Stimulated activated CD4-positive, alpha-beta T cell treated with anti-CD3 and anti-CD28 coated beads, Interleukin-12 subunit alpha, Interleukin-12 subunit beta, amount 100 ng/mL, for 24 hours (primary cell): ENCODE results near the gene MRM3.
"Not testable (repeated sequence)": the region's sequence is repeated elsewhere in the genome, so short reads cannot be mapped to it uniquely, and the experiment has no call there.

Source experiments
- DNase-seq, 2 experiments: peaks; one replicate each; pipeline ENCODE4 v3.0.0-alpha.2; 2020; ENCODE audit warnings: low read depth in 2 of 2

MRM3 gene

GRCh38 chr17:753418-753817 is 28.7 kb upstream of the MRM3 start:
- DNase-seq: no peak

- not testable (repeated sequence) for DNase-seq
Measured at GRCh38 chr17:755319-755961, 26.7 kb upstream of the MRM3 start.

GRCh38 chr17:756010-756567 is 26.1 kb upstream of the MRM3 start:
- not testable (repeated sequence) for DNase-seq

GRCh38 chr17:759964-760363 is 22.2 kb upstream of the MRM3 start:
- DNase-seq: no peak

GRCh38 chr17:760371-760770 is 21.8 kb upstream of the MRM3 start:
- no peak for DNase-seq

- DNase-seq: no peak
Measured at GRCh38 chr17:767076-767475, 15.1 kb upstream of the MRM3 start.

- no peak for DNase-seq
Measured at GRCh38 chr17:773016-773415, 9.1 kb upstream of the MRM3 start.

- DNase-seq: no peak
Measured at GRCh38 chr17:773467-774312, 8.5 kb upstream of the MRM3 start.

GRCh38 chr17:774313-774584 is 7.9 kb upstream of the MRM3 start:
- DNase-seq: no peak

- DNase-seq: no peak
Measured at GRCh38 chr17:778096-778495, 4.1 kb upstream of the MRM3 start.

- no peak for DNase-seq
Measured at GRCh38 chr17:784143-784542, 2.0 kb downstream of the MRM3 start.

GRCh38 chr17:785901-786300 is 3.7 kb downstream of the MRM3 start:
- not testable (repeated sequence) for DNase-seq

- no peak for DNase-seq
Measured at GRCh38 chr17:787641-788221, 5.6 kb downstream of the MRM3 start.

- no peak for DNase-seq
Measured at GRCh38 chr17:788551-788950, 6.4 kb downstream of the MRM3 start.

- DNase-seq: no peak
Measured at GRCh38 chr17:789160-789840, 7.1 kb downstream of the MRM3 start.

- not testable (repeated sequence) for DNase-seq
Measured at GRCh38 chr17:789931-790873, 8.0 kb downstream of the MRM3 start.

GRCh38 chr17:790874-791247 is 8.7 kb downstream of the MRM3 start:
- not testable (repeated sequence) for DNase-seq

GRCh38 chr17:791829-792228 is 9.7 kb downstream of the MRM3 start:
- DNase-seq: no peak

- no peak for DNase-seq
Measured at GRCh38 chr17:792277-792676, 10.1 kb downstream of the MRM3 start.

- peak in 1 of 2 experiments; percentile 26 for DNase-seq
Measured at GRCh38 chr17:794876-795275, 12.7 kb downstream of the MRM3 start.

GRCh38 chr17:795276-795675 is 13.1 kb downstream of the MRM3 start:
- no peak for DNase-seq
